ENCODE data around the gene BCR. TPM values are rescaled to one million over a fixed set of nuclear protein-coding genes. Genes with fewer than 3 reads are reported as not detected.
A peak's percentile ranks its signal among the peaks of the same experiment; 100 is the strongest.

The BCR gene
- total and polyA plus RNA-seq, 2 of the 4 experiments (the other 2 are of a cell fraction) = 28.9 to 44.6 TPM

GRCh38 chr22:23203452-23204124 lies 23.3 kb downstream of the BCR start:
- ChIA-PET POLR2A (ENCODE audit: unreplicated experiment) (no interaction called here), CTCF (interaction anchor here (0.7 kb wide), 1 partner anchor 10 kb away, joined by 3 read pairs; no protein-coding TSS in a partner anchor)
- BruUV-seq (replicated peaks) = no TSS peak
- H4K5ac ChIP-seq (ENCODE audit: low read depth, low read length) = no peak overlapping the region
- H2BK15ac ChIP-seq (ENCODE audit: low read depth, low read length) = no peak overlapping the region
- intact Hi-C loops (cut with micrococcal nuclease) (no loop called here), dilution Hi-C loops (cut with HindIII; ENCODE audit: low sequenced_read_pairs, unreplicated experiment) (no loop called here), in situ Hi-C loops (cut with MboI; ENCODE audit: low sequenced_read_pairs) (no loop called here)
- H2AFZ ChIP-seq (replicated peaks; ENCODE audit: low read length, poor library complexity) = peak overlapping the region; percentile 41
- ATAC-seq (ENCODE audit: low read depth) = no peak
- peaks cover 13 to 75% of the 10 kb centered on the region in 2 experiments for H3K79me1 ChIP-seq (ENCODE audit: low read depth in 1 of 2, low read length in 2 of 2)
- 75% methylated on average over 1 of the region's 7 CpGs; no CpG with 5 or more reads in 1 of the 2 experiments for WGBS, 2 experiments (ENCODE audit: extremely low coverage in 2 of 2, insufficient read length in 1 of 2)
- H3K18ac ChIP-seq (ENCODE audit: low read depth, low read length) = no peak overlapping the region
- H3K14ac ChIP-seq (replicated peaks; ENCODE audit: low read depth, low read length) = no peak overlapping the region
- no peak overlapping the region for H3K56ac ChIP-seq (ENCODE audit: extremely low read depth, insufficient read depth, low read length)
- no peaks in the 10 kb centered on the region for H3K9me3 ChIP-seq (ENCODE audit: control insufficient read depth, insufficient read depth, low read length)
- peaks cover 4% of the 10 kb centered on the region for H3K36me3 ChIP-seq (ENCODE audit: control insufficient read depth, insufficient read depth, low read length)
- H2AK5ac ChIP-seq (ENCODE audit: low read depth, low read length) = no peak overlapping the region
- no peak overlapping the region for H3K4ac ChIP-seq (ENCODE audit: low read depth, low read length)
- H4K8ac ChIP-seq (ENCODE audit: low read depth in 2 of 2, low read length in 2 of 2) = no peak overlapping the region
- peaks cover 4% of the 10 kb centered on the region for H3K4me1 ChIP-seq (ENCODE audit: control insufficient read depth, insufficient read depth, low read length)
- H2BK20ac ChIP-seq (ENCODE audit: low read depth, low read length) = no peak overlapping the region
- no peak overlapping the region for H3K4me3 ChIP-seq (ENCODE audit: insufficient read depth, low read depth, low read length)
- H3K27ac ChIP-seq (ENCODE audit: insufficient read depth, low read length) = no peak overlapping the region
- H2BK120ac ChIP-seq (ENCODE audit: low read depth, low read length) = no peak overlapping the region
- no peak for DNase-seq
- H3K27me3 ChIP-seq (ENCODE audit: control insufficient read depth, insufficient read depth, low read length) = no peaks in the 10 kb centered on the region
- peak overlapping the region; percentile 81 for H2AK9ac ChIP-seq (replicated peaks; ENCODE audit: low read depth, low read length, poor library complexity)
- H3K23ac ChIP-seq (ENCODE audit: low read depth, low read length) = no peak overlapping the region
- no peak overlapping the region for H2BK5ac ChIP-seq (ENCODE audit: low read depth, low read length, poor library complexity, severe bottlenecking)
- TF ChIP-seq USF2 (IDR thresholded peaks at IDR 0.05; ENCODE audit: low read depth, low read length) (no peak), RFX5 (IDR thresholded peaks at IDR 0.05; ENCODE audit: low read depth, low read length) (no peak), RAD21 (IDR thresholded peaks at IDR 0.05; ENCODE audit: low read length) (no peak), CTCF (conservative IDR thresholded peaks at IDR 0.05; ENCODE audit: low read depth, low read length) (no peak), NFE2L2 (IDR thresholded peaks at IDR 0.05; ENCODE audit: low read depth, low read length) (no peak), RCOR1 (IDR thresholded peaks at IDR 0.05; ENCODE audit: insufficient replicate concordance, low read length) (no peak), CEBPB (IDR thresholded peaks at IDR 0.05; ENCODE audit: low read depth, low read length) (no peak), CHD1 (IDR thresholded peaks at IDR 0.05; ENCODE audit: low read depth, low read length) (no peak), MXI1 (IDR thresholded peaks at IDR 0.05; ENCODE audit: borderline replicate concordance, low read depth, low read length) (no peak), MAFK (IDR thresholded peaks at IDR 0.05; ENCODE audit: low read depth, low read length) (no peak)
- no peak overlapping the region for H3K4me2 ChIP-seq (ENCODE audit: low read depth, low read length)
- H4K91ac ChIP-seq (ENCODE audit: insufficient read depth, low read depth, low read length) = no peak overlapping the region
- H4K20me1 ChIP-seq (ENCODE audit: insufficient read depth, low read length) = peaks cover 57% of the 10 kb centered on the region
- no peak overlapping the region for H3K9ac ChIP-seq (ENCODE audit: low read depth, low read length)
- H3K9me1 ChIP-seq (ENCODE audit: insufficient read depth, low read length) = peaks cover 31% of the 10 kb centered on the region

Measured in IMR-90 (cell line).